Stimulated activated effector memory CD8-positive, alpha-beta T cell treated with anti-CD3 and anti-CD28 coated beads, Interleukin-12 subunit alpha, Interleukin-12 subunit beta, amount 100 ng/mL, for 72 hours (primary cell): ENCODE results near the gene GABBR1.
"Not testable (repeated sequence)": the region's sequence is repeated elsewhere in the genome, so short reads cannot be mapped to it uniquely, and the experiment has no call there.

Experiments used
- ATAC-seq: fragments of 150-1000 bp; cut with Tn5 transposase; 2 replicates; pipeline ENCODE4 v1.10.0; 2021
- DNase-seq, 2 donors: peaks; one replicate each; pipeline ENCODE4 v3.0.0; 2021 to 2022; ENCODE audit warnings: low spot score in 2 of 2
- H3K27ac Mint-ChIP-seq: one replicate; pipeline ENCODE4 v1.8.0; 2022; ENCODE audit warnings: mild to moderate bottlenecking, mixed read lengths
- H3K36me3 Mint-ChIP-seq: one replicate; pipeline ENCODE4 v1.8.0; 2022; ENCODE audit warnings: mild to moderate bottlenecking, mixed read lengths
- H3K4me1 Mint-ChIP-seq: one replicate; pipeline ENCODE4 v1.8.0; 2022; ENCODE audit warnings: mixed read lengths
- H3K4me3 Mint-ChIP-seq: one replicate; pipeline ENCODE4 v1.8.0; 2022; ENCODE audit warnings: mild to moderate bottlenecking, mixed read lengths
- H3K9me3 Mint-ChIP-seq: one replicate; pipeline ENCODE4 v1.8.0; 2022; ENCODE audit warnings: mixed read lengths

GABBR1 gene

GRCh38 chr6:29632789-29633533 lies at the start of gene GABBR1:
Gene GABBR1, minus strand, starts transcription at chr6:29633183. Its CDS starts 798 bp downstream, at chr6:29632385.
- Mint-ChIP-seq H3K9me3 (no peaks in the 10 kb centered on the region), H3K4me1 (peaks cover 56% of the 10 kb centered on the region)
- peak; percentile 85 for ATAC-seq

GRCh38 chr6:29681811-29682210 lies 48.8 kb upstream of the GABBR1 start:
- DNase-seq (no peak), ATAC-seq (no peak)
- Mint-ChIP-seq H3K4me1 (peaks cover 6% of the 10 kb centered on the region), H3K4me3 (no peak overlapping the region), H3K36me3 (no peaks in the 10 kb centered on the region), H3K27ac (no peak overlapping the region), H3K9me3 (no peaks in the 10 kb centered on the region)

More at GRCh38 chr6:29632789-29633533, at the start of gene GABBR1:
- Mint-ChIP-seq H3K27ac (peak within 1 kb of the TSS; percentile 76), H3K4me3 (peak within 1 kb of the TSS; percentile 86), H3K36me3 (peaks cover 12% of the 10 kb centered on the region)
- peak; percentile 52 to 76 for DNase-seq

GRCh38 chr6:29680904-29681303 lies 47.9 kb upstream of the GABBR1 start, which contains the start of gene ZFP57:
Gene ZFP57, minus strand, starts transcription at chr6:29681152. Its CDS starts 4,149 bp downstream, at chr6:29677003.
- no peak within 1 kb of the TSS for H3K27ac Mint-ChIP-seq
- H3K4me1 Mint-ChIP-seq, result peaks cover 9% of the 10 kb centered on the region
- H3K4me3 Mint-ChIP-seq, result peak within 1 kb of the TSS; percentile 60
- no peaks in the 10 kb centered on the region for H3K9me3 Mint-ChIP-seq
- DNase-seq, result no peak
- no peaks in the 10 kb centered on the region for H3K36me3 Mint-ChIP-seq
- peak; percentile 48 for ATAC-seq

GRCh38 chr6:29680416-29680815 lies 47.4 kb upstream of the GABBR1 start:
- Mint-ChIP-seq H3K27ac (no peak overlapping the region), H3K4me1 (peaks cover 9% of the 10 kb centered on the region), H3K4me3 (peak overlapping the region; percentile 60), H3K9me3 (no peaks in the 10 kb centered on the region), H3K36me3 (no peaks in the 10 kb centered on the region)
- ATAC-seq (peak; percentile 31), DNase-seq (no peak)

GRCh38 chr6:29679962-29680361 lies 47.0 kb upstream of the GABBR1 start:
- DNase-seq, result no peak

DNA sequence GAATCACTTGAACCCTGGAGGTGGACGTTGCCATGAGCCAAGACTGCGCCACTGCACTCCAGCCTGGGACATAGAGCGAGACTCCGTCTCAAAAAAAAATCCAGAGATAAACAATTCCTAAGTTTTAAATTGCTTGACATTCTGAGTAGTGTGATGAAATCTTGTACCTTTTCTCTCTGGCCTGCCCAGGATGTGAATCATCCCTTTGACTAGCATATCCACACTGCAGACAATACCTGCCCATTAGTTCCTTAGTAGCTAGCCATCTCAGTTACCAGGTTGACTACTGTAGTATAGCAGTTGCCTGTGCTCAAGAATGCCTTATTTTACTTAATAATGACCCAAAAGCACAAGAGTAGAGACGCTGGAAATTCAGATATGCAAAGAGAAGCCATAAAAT lies 45.1 kb upstream of the GABBR1 start:
- Mint-ChIP-seq H3K27ac (no peak overlapping the region), H3K4me3 (no peak overlapping the region), H3K4me1 (peaks cover 9% of the 10 kb centered on the region), H3K36me3 (no peaks in the 10 kb centered on the region), H3K9me3 (no peaks in the 10 kb centered on the region)
- ATAC-seq, result peak; percentile 34
- DNase-seq, result no peak

More at GRCh38 chr6:29679962-29680361, 47.0 kb upstream of the GABBR1 start:
- ATAC-seq, result no peak
- Mint-ChIP-seq H3K4me1 (peaks cover 9% of the 10 kb centered on the region), H3K4me3 (peak overlapping the region; percentile 60), H3K27ac (no peak overlapping the region), H3K9me3 (no peaks in the 10 kb centered on the region), H3K36me3 (no peaks in the 10 kb centered on the region)

DNA sequence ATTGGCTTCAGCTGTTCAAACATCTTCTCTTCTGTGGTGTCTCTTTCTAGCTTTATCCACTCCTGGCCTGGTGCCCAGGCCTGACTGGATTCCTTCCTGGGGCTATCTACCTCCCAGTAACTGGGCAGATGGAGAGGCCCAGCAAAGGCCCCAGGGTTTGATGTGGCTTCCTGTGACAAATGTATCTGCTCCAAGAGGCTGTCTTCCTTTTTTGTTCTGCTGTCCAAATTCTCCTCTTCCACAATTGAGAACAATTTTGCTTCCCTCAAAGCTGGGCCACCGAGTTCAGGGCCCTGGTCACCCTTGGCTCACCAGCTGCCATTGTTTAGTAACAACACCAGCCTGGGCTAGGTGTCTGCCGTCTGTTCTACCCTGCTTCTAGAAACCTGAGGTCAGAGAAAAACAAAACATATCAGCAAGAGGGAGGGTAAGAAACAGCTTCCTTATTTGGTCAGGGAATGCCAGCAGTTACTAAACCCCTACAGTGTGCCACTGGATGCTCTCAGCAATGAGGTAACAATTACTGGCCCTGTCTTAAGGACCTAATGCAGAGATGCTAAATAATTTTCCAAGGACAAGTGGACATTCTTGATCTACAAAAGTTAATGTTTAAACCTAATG lies 44.1 kb upstream of the GABBR1 start:
- peak overlapping the region; percentile 9 for H3K27ac Mint-ChIP-seq
- H3K4me3 Mint-ChIP-seq, result no peak overlapping the region
- ATAC-seq (peak; percentile 16), DNase-seq (no peak)
- H3K4me1 Mint-ChIP-seq, result peaks cover 9% of the 10 kb centered on the region
- H3K9me3 Mint-ChIP-seq, result no peaks in the 10 kb centered on the region
- no peaks in the 10 kb centered on the region for H3K36me3 Mint-ChIP-seq

GRCh38 chr6:29675561-29675960 lies 42.6 kb upstream of the GABBR1 start:
- Mint-ChIP-seq H3K27ac (no peak overlapping the region), H3K9me3 (no peaks in the 10 kb centered on the region)
- no peak for ATAC-seq

DNA sequence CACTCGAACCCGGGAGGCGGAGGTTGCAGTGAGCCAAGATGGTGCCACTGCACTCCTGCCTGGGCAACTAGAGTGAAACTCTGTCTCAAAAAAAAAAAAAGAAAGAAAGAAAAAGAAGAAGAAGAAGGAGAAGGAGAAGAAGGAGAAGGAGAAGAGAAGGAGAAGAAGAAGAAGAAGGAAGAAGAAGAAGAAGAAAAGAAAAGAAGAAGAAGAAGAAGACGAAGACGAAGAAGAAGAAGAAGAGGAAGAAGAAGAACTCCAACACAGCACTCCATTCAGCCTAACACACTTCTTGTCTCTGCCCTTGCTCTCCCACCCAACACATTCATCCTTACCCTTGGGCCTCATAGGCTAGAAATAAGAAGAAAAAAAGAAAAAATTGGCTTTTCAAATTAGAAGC lies 41.0 kb upstream of the GABBR1 start:
- H3K36me3 Mint-ChIP-seq, result no peaks in the 10 kb centered on the region
- ATAC-seq (no peak), DNase-seq (no peak)
- no peaks in the 10 kb centered on the region for H3K9me3 Mint-ChIP-seq
- peaks cover 9% of the 10 kb centered on the region for H3K4me1 Mint-ChIP-seq
- no peak overlapping the region for H3K27ac Mint-ChIP-seq
- H3K4me3 Mint-ChIP-seq, result no peak overlapping the region

More at GRCh38 chr6:29675561-29675960, 42.6 kb upstream of the GABBR1 start:
- no peak for DNase-seq
- Mint-ChIP-seq H3K36me3 (no peaks in the 10 kb centered on the region), H3K4me1 (peaks cover 9% of the 10 kb centered on the region), H3K4me3 (no peak overlapping the region)

DNA sequence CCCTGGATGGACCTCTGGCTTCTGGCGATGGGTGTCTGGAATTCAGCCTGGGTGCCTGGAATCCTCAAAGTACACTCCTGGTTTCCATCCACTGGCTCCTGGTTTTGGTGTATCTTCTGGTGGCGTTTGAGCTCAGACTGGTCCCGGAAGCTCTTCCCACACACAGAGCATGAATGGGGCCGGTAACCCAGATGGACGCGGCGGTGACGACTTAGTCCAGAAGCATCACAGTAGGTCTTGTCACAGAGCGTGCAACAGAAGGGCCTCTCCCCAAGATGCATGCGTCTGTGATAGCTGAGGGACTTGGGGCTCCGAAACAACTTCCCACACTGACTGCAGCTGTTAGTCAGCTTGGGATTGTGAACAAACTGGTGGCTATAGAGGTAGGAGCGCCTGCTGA lies 40.2 kb upstream of the GABBR1 start:
- H3K36me3 Mint-ChIP-seq, result no peaks in the 10 kb centered on the region
- no peaks in the 10 kb centered on the region for H3K9me3 Mint-ChIP-seq
- ATAC-seq (no peak), DNase-seq (no peak)
- no peak overlapping the region for H3K27ac Mint-ChIP-seq
- peaks cover 9% of the 10 kb centered on the region for H3K4me1 Mint-ChIP-seq
- no peak overlapping the region for H3K4me3 Mint-ChIP-seq

DNA sequence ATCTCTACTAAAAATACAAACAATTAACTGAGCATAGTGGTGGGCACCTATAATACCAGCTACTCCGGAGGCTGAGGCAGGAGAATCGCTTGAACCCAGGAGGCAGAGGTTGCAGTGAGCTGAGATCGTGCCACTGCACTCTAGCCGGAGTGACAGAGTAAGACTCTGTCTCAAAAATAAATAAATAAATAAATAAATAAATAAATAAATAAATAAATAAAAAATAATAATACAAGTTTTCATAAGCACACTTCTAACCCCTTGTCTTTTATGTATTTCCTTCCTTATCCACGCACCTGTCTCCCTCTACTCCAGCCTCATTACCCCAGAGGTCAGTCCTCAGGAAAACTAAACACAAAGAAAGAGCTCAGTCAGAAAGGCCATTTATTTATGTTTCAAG lies 39.1 kb upstream of the GABBR1 start:
- H3K36me3 Mint-ChIP-seq, H3K27ac Mint-ChIP-seq, H3K9me3 Mint-ChIP-seq, ATAC-seq, DNase-seq, H3K4me3 Mint-ChIP-seq, H3K4me1 Mint-ChIP-seq: not testable (repeated sequence)

DNA sequence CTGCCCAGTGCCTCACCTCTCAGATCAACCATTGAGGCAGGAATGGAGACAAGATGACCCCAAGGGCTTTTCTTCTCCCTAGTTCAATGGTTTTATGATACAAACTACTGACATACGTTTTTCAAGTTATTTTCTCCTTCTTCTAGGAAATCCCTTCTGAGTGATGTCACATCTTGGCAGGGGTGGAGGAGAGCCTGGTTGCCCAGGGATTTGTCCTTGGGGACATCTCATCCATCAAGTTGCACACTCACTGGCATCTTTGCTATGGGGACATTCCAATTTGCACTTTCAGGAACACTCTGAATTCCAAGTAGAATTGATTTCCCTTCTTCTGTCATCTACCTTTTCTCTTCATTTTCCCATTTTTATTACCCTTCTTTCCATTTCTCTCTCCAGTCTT lies 38.0 kb upstream of the GABBR1 start:
- H3K4me3 Mint-ChIP-seq, result no peak overlapping the region

GRCh38 chr6:29667158-29667557 lies 34.2 kb upstream of the GABBR1 start:
- no peak overlapping the region for H3K4me3 Mint-ChIP-seq

More for the DNA sequence above, 38.0 kb upstream of the GABBR1 start:
- ATAC-seq (no peak), DNase-seq (no peak)
- Mint-ChIP-seq H3K27ac (no peak overlapping the region), H3K36me3 (no peaks in the 10 kb centered on the region), H3K9me3 (no peaks in the 10 kb centered on the region), H3K4me1 (no peaks in the 10 kb centered on the region)

DNA sequence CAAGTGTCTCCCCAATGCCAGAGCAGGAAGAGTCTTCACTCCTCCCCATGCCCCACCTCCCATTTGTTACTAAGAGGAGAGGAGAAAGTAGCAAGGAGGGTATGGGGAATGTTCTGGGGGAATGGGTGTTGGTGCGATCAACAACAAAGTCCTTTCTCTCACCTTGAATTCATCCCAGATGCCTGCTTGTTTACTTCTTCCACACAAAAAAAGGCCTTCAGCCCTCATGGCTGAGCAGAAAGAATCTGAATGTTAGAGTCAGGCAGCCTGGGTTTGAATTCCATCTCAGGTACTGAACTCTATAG lies 33.8 kb upstream of the GABBR1 start:
- Mint-ChIP-seq H3K4me3 (no peak overlapping the region), H3K27ac (no peak overlapping the region), H3K9me3 (no peaks in the 10 kb centered on the region), H3K36me3 (no peaks in the 10 kb centered on the region), H3K4me1 (no peaks in the 10 kb centered on the region)
- DNase-seq, result no peak
- ATAC-seq, result no peak

More at GRCh38 chr6:29667158-29667557, 34.2 kb upstream of the GABBR1 start:
- no peaks in the 10 kb centered on the region for H3K4me1 Mint-ChIP-seq
- H3K36me3 Mint-ChIP-seq, result no peaks in the 10 kb centered on the region
- H3K27ac Mint-ChIP-seq, result no peak overlapping the region
- DNase-seq (no peak), ATAC-seq (no peak)
- no peaks in the 10 kb centered on the region for H3K9me3 Mint-ChIP-seq

- H3K4me3 Mint-ChIP-seq, result no peak overlapping the region
- ATAC-seq (no peak), DNase-seq (no peak)
- no peaks in the 10 kb centered on the region for H3K9me3 Mint-ChIP-seq
- H3K27ac Mint-ChIP-seq, result no peak overlapping the region
- no peaks in the 10 kb centered on the region for H3K36me3 Mint-ChIP-seq
- no peaks in the 10 kb centered on the region for H3K4me1 Mint-ChIP-seq
Observed at GRCh38 chr6:29665942-29666825, 33.2 kb upstream of the GABBR1 start.
